Gastrocnemius medialis (tissue), 4 donors: ENCODE measurements around the gene TBX2.
A peak's percentile ranks its signal among the peaks of the same experiment; 100 is the strongest.

Source experiments
- CTCF ChIP-seq, 5 experiments: fragments of 450-650 bp in 3 of 5; fragments of 200-600 bp in 2 of 5; sonication (generic) in 2 of 5; IDR thresholded peaks in 4 of 5; conservative IDR thresholded peaks in 1 of 5; 1 replicate in 4 of 5; 2 replicates in 1 of 5; pipeline ENCODE4 v1.5.1; 2016 to 2019; ENCODE audit warnings: antibody characterized with exemption in 5 of 5, mild to moderate bottlenecking in 3 of 5, moderate library complexity in 3 of 5
- POLR2A ChIP-seq, 2 donors: fragments of 450-650 bp; IDR thresholded peaks; one replicate each; pipeline ENCODE4 v1.6.1; 2017; ENCODE audit warnings: antibody characterized with exemption in 2 of 2, mild to moderate bottlenecking in 2 of 2, moderate library complexity in 2 of 2

- TF ChIP-seq CTCF (IDR thresholded peaks at IDR 0.05 in 4 of 5, conservative IDR thresholded peaks at IDR 0.05 in 1 of 5) = peak in 3 of 5 experiments; percentile 13 to 23 (median 22)
- TF ChIP-seq POLR2A (IDR thresholded peaks at IDR 0.05) = no peak
Measured at GRCh38 chr17:61393550-61393903, 6.1 kb upstream of the TBX2 start.
